Measurements from ENCODE around the gene SLAMF7. TPM values are rescaled to one million over a fixed set of nuclear protein-coding genes. Genes with fewer than 3 reads are reported as not detected.

SLAMF7 gene
- total and polyA plus RNA-seq, 8 donors = 0.12 to 6.5 (median 0.46) TPM

DNA sequence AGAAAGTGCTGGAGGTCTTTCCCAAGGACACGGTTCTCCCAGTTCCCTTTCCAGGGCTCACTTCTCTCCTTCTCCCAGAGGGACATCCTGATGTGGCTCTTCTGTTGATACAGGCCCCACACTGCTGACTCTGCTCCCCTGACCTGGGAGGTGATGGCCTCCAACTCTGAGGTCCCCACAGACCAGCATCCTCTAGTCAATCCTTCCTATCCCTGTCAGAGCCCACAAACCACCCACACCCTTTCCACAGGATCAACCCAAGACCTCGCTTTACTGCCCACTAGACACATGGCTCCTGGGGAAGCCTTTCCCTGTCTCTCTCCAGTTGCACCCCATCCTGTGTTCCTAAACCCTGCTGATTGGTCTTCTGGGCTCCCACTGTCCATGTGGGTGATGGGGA lies 11.6 kb downstream of the SLAMF7 start:
- DNase-seq (no peak), ATAC-seq (no peak), FAIRE-seq (no peak)
- Histone ChIP-seq H3K36me3 (no peaks in the 10 kb centered on the region), H3K27ac (no peak overlapping the region), H3K27me3 (no peaks in the 10 kb centered on the region), H3K4me1 (no peaks in the 10 kb centered on the region), H3K9me3 (no peaks in the 10 kb centered on the region), H3K4me3 (no peak overlapping the region)
- 63 to 73% methylated on average over 2 of the region's 2 CpGs for WGBS, 2 donors
- intact Hi-C loops (cut with DNase I) = no loop called here
- TF ChIP-seq, protein P1, sequence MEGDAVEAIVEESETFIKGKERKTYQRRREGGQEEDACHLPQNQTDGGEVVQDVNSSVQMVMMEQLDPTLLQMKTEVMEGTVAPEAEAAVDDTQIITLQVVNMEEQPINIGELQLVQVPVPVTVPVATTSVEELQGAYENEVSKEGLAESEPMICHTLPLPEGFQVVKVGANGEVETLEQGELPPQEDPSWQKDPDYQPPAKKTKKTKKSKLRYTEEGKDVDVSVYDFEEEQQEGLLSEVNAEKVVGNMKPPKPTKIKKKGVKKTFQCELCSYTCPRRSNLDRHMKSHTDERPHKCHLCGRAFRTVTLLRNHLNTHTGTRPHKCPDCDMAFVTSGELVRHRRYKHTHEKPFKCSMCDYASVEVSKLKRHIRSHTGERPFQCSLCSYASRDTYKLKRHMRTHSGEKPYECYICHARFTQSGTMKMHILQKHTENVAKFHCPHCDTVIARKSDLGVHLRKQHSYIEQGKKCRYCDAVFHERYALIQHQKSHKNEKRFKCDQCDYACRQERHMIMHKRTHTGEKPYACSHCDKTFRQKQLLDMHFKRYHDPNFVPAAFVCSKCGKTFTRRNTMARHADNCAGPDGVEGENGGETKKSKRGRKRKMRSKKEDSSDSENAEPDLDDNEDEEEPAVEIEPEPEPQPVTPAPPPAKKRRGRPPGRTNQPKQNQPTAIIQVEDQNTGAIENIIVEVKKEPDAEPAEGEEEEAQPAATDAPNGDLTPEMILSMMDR (IDR thresholded peaks at IDR 0.05) = no peak

DNA sequence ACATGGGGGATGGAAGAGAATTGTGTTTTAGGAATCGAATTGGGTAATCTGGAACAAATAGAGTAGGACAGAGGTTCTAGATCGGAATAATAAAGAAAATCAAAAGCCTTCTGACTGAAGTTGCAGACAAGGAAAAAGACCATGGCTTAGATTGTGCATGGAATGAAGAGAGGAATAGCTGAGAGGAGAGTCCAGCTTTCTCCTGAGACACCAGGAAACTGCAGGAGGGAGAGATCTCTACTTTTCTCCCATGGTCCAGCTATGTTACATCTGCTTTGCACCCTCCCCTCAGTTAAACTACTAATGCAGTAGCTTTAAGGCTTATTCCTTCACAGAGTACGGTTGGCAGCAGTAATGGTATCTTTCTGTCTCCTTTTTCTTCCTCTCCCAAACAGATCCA lies 13.4 kb downstream of the SLAMF7 start:
- no peaks in the 10 kb centered on the region for H3K9me3 ChIP-seq
- ATAC-seq = no peak
- no peaks in the 10 kb centered on the region for H3K27me3 ChIP-seq
- no peaks in the 10 kb centered on the region for H3K4me1 ChIP-seq
- no peaks in the 10 kb centered on the region for H3K36me3 ChIP-seq
- WGBS, 2 donors = 49 to 57% methylated on average over 3 of the region's 3 CpGs
- intact Hi-C loops (cut with DNase I) = no loop called here
- no peak overlapping the region for H3K27ac ChIP-seq
- H3K4me3 ChIP-seq = no peak overlapping the region
- DNase-seq = no peak
- TF ChIP-seq, protein P1 (IDR thresholded peaks at IDR 0.05) = no peak
- no peak for FAIRE-seq

DNA sequence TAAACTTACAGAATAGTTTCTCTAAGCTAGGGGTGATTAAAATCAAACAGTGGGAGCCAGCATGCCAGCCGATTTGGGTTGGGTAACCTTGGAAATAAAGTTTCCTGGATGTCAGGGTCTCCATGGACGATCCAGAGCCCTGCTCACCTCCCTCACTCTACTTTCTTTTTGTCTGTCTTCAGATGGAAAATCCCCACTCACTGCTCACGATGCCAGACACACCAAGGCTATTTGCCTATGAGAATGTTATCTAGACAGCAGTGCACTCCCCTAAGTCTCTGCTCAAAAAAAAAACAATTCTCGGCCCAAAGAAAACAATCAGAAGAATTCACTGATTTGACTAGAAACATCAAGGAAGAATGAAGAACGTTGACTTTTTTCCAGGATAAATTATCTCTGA lies 13.9 kb downstream of the SLAMF7 start:
- intact Hi-C loops (cut with DNase I) = no loop called here
- TF ChIP-seq, protein P1 (IDR thresholded peaks at IDR 0.05) = no peak
- H3K9me3 ChIP-seq = no peaks in the 10 kb centered on the region
- DNase-seq (no peak), ATAC-seq (no peak), FAIRE-seq (no peak)
- no peaks in the 10 kb centered on the region for H3K36me3 ChIP-seq
- H3K4me3 ChIP-seq = no peak overlapping the region
- no peaks in the 10 kb centered on the region for H3K27me3 ChIP-seq
- no peak overlapping the region for H3K27ac ChIP-seq
- WGBS, 2 donors = 16 to 22% methylated on average over 5 of the region's 5 CpGs
- H3K4me1 ChIP-seq = no peaks in the 10 kb centered on the region

DNA sequence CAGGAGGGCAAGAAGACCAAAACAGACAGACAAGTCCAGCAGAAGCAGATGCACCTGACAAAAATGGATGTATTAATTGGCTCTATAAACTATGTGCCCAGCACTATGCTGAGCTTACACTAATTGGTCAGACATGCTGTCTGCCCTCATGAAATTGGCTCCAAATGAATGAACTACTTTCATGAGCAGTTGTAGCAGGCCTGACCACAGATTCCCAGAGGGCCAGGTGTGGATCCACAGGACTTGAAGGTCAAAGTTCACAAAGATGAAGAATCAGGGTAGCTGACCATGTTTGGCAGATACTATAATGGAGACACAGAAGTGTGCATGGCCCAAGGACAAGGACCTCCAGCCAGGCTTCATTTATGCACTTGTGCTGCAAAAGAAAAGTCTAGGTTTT lies 14.5 kb downstream of the SLAMF7 start:
- no peak overlapping the region for H3K4me3 ChIP-seq
- H3K9me3 ChIP-seq = no peaks in the 10 kb centered on the region
- TF ChIP-seq, protein P1 (IDR thresholded peaks at IDR 0.05) = no peak
- H3K4me1 ChIP-seq = no peaks in the 10 kb centered on the region
- FAIRE-seq (no peak), DNase-seq (no peak), ATAC-seq (no peak)
- H3K27ac ChIP-seq = no peak overlapping the region
- intact Hi-C loops (cut with DNase I) = no loop called here
- H3K36me3 ChIP-seq = no peaks in the 10 kb centered on the region
- H3K27me3 ChIP-seq = no peaks in the 10 kb centered on the region

DNA sequence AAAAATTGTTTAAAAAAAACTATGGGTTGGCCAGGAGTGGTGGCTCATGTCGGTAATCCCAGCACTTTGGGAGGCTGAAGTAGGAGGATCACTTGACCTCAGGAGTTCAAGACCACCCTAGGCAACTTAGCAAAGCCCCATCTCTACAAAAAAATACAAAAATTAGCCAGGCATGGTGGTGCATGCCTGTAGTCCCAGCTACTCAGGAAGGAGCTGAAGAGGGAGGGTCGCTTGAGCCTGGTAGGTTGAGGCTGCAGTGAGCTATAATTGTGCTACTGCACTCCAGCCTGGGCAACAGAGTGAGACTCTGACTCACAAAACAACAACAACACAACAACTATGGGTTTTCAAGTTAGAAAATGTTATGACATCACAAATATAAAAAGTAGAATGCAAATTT lies 16.4 kb downstream of the SLAMF7 start:
- TF ChIP-seq, protein P1 (IDR thresholded peaks at IDR 0.05) = no peak
- ATAC-seq (no peak), FAIRE-seq (no peak), DNase-seq (no peak)
- 83 to 86% methylated on average over 2 of the region's 2 CpGs for WGBS, 2 donors
- Histone ChIP-seq H3K27ac (no peak overlapping the region), H3K4me1 (no peaks in the 10 kb centered on the region), H3K4me3 (no peak overlapping the region), H3K27me3 (no peaks in the 10 kb centered on the region), H3K36me3 (no peaks in the 10 kb centered on the region), H3K9me3 (no peaks in the 10 kb centered on the region)
- intact Hi-C loops (cut with DNase I) = no loop called here

All from pancreas (tissue), 10 donors.